ENCODE data around the gene SMAD2. TPM values are rescaled to one million over a fixed set of nuclear protein-coding genes. Genes with fewer than 3 reads are reported as not detected.

SMAD2 gene
- total and polyA plus RNA-seq, 9 of the 15 experiments (the other 6 are each of a cell fraction or from before 2014, with no cell fraction given): 9.2 to 49.6 (median 33.7) TPM

DNA sequence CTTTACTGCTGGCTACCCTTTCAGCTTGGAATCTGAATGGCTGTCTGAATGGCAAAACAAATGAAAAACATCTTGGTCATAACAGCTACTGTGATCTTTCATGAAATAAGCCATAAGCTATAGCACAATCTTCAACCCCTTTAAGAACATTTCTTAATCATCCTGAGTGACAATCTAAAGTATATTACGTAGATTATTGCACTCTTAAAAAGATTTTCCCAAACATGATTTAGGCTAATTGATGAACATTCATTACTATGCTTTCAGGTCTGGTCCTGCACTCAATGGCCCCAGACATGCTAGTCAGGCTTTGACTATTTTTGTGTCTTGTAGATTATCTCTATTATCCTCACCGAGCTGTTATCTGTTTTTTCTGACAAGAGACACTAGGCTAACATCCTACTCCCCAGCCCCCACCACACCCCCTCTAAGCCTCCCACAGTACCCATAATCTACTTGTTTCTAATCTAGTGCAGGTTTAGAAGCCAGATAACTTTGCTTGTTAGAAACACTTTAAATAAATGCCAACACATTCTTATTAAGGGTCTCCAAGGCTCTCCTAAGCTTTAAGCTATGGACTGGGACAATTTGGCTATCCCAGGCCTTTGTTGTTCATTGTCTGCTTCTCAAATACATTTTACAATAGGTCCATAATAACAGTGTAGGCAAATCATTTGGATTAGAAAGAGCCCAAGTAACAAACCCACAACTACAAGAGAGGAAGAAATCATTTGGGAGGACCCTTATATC lies 4.2 kb downstream of the SMAD2 start (continued):
- TF ChIP-seq, protein P1, sequence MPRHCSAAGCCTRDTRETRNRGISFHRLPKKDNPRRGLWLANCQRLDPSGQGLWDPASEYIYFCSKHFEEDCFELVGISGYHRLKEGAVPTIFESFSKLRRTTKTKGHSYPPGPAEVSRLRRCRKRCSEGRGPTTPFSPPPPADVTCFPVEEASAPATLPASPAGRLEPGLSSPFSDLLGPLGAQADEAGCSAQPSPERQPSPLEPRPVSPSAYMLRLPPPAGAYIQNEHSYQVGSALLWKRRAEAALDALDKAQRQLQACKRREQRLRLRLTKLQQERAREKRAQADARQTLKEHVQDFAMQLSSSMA (CRISPR knock-in tag; IDR thresholded peaks at IDR 0.05): no peak
- TF ChIP-seq KLF16 (IDR thresholded peaks at IDR 0.05) (peak; percentile 46; the same call in 1 of the 2 replicates), NCOR1 (IDR thresholded peaks at IDR 0.05) (peak; percentile 53), MCM7 (IDR thresholded peaks at IDR 0.05) (no peak), ZNF766 (CRISPR knock-in tag; conservative IDR thresholded peaks at IDR 0.05) (0 out of 2 replicates have a peak, but pooled peaks have one; percentile 11), BRD4 (IDR thresholded peaks at IDR 0.05) (no peak), TCF3 (CRISPR knock-in tag; IDR thresholded peaks at IDR 0.05) (peak; percentile 18; the same call in 1 of the 2 replicates), ARID1B (IDR thresholded peaks at IDR 0.05) (peak; percentile 74), FOXM1 (IDR thresholded peaks at IDR 0.05; ENCODE audit: low read depth) (0 out of 2 replicates have a peak, but pooled peaks have one; percentile 24), FOXM1 (CRISPR knock-in tag; IDR thresholded peaks at IDR 0.05; ENCODE audit: low read depth) (no peak), TAL1 (IDR thresholded peaks at IDR 0.05) (peak; percentile 42; the same call in 1 of the 2 replicates), CBFA2T3 (IDR thresholded peaks at IDR 0.05) (peak; percentile 81), KDM1A (IDR thresholded peaks at IDR 0.05) (peak; percentile 19 to 37; a peak in 1 of 4 replicates), ERF (CRISPR knock-in tag; IDR thresholded peaks at IDR 0.05) (no peak), SMARCB1 (IDR thresholded peaks at IDR 0.05; ENCODE audit: insufficient read length, low read depth) (no peak), MXI1 (IDR thresholded peaks at IDR 0.05; ENCODE audit: low read depth, low read length) (no peak)
